Measurements from ENCODE around the gene ROBO3.

DNA sequence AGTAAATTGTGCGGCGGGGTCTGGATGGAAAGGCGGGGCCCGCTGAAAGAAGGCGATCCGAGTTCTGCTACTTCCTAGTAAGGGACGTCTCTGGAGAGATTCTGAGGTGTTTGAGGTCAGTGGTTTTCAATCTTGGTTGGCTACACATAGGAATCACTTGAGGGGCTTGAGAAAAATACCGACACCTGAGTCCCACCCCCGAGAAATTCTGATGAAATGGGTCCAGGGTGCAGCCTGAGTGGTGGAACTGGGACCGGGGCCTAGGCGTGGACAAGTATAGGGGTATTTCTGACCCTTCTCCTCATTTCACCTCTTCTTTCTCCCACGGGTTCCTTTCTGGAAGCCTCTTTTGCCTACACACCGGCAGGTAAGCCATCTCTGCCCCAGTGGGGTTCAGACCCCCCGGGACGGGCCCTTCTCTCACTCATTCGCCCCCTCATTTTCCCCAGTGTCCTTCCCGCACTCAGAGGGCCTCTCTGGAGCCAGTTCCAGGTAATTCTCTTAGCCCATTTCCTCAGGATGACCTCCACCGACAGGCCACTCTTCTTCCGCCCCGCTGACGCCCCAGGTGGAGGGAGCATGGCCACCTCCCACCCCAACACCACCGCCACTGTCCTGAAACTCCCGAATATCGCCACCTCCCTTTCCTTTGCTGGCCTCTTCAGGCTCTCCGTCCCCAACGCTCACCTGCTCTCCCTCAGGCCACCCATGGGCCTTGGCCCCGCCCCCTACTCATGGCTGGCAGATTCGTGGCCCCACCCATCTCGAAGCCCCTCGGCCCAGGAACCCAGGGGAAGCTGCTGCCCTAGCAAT, 11.8 kb downstream of the ROBO3 start:
- TF ChIP-seq EZH2phosphoT487 (IDR thresholded peaks at IDR 0.05; ENCODE audit: borderline replicate concordance, low read length), result no peak
- TF ChIP-seq, protein P1, sequence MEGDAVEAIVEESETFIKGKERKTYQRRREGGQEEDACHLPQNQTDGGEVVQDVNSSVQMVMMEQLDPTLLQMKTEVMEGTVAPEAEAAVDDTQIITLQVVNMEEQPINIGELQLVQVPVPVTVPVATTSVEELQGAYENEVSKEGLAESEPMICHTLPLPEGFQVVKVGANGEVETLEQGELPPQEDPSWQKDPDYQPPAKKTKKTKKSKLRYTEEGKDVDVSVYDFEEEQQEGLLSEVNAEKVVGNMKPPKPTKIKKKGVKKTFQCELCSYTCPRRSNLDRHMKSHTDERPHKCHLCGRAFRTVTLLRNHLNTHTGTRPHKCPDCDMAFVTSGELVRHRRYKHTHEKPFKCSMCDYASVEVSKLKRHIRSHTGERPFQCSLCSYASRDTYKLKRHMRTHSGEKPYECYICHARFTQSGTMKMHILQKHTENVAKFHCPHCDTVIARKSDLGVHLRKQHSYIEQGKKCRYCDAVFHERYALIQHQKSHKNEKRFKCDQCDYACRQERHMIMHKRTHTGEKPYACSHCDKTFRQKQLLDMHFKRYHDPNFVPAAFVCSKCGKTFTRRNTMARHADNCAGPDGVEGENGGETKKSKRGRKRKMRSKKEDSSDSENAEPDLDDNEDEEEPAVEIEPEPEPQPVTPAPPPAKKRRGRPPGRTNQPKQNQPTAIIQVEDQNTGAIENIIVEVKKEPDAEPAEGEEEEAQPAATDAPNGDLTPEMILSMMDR (IDR thresholded peaks at IDR 0.05; ENCODE audit: low read depth, low read length, poor library complexity, severe bottlenecking), result no peak
